K562 (cell line): ENCODE results near the gene NTM. TPM values are rescaled to one million over a fixed set of nuclear protein-coding genes. Genes with fewer than 3 reads are reported as not detected.

ENCODE experiments used
- ATAC-seq: fragments of 200-7000 bp; cut with Tn5 transposase; 3 replicates; pipeline ENCODE4 v1.9.1; 2020; ENCODE audit warnings: moderate library complexity
- BruUV-seq: library from RNA; stranded (reverse); fragments of 400-500 nt; replicated peaks from 2 replicates; lab custom pipeline; 2021; lab: Mats Ljungman, UMichigan
- CTCF ChIA-PET: fragments of 300-600 bp; formaldehyde crosslinking; extraction: SDS; loops from one replicate; lab custom pipeline; 2021; ENCODE audit warnings: low intra/inter-chr PET ratio; lab: Yijun Ruan, JAX
- POLR2A ChIA-PET: fragments of 300-600, 350-650 bp; sonication (Branson Sonifier 250); formaldehyde crosslinking; extraction: SDS; loops from one replicate; lab custom pipeline; 2021; ENCODE audit warnings: antibody characterized with exemption, inconsistent platforms; lab: Yijun Ruan, JAX
- DNase-seq, 4 experiments: peaks; one replicate each; pipeline versions ENCODE4 v3.0.0 to v3.0.0-alpha.2; 2011 to 2018; ENCODE audit warnings: low spot score in 3 of 4, mixed read lengths in 3 of 4; ENCODE audit errors: extremely low read depth in 1 of 4
- FAIRE-seq: peaks from 2 replicates; lab custom pipeline; 2011; peaks lifted over from hg19 to GRCh38; lab: Jason Lieb, UNC
- H2AFZ ChIP-seq: 2 replicates; pipeline ENCODE4 v1.6.0; 2011; ENCODE audit warnings: low read depth, low read length, control low read depth, inconsistent platforms
- H3K27ac ChIP-seq: fragments of 200-600 bp; 3 replicates; pipeline ENCODE4 v1.8.0; 2011; ENCODE audit warnings: low read depth, mild to moderate bottlenecking, control low read depth, inconsistent platforms, low read length, moderate library complexity, mixed read lengths; ENCODE audit errors: extremely low read depth
- H3K27me3 ChIP-seq, 2 experiments: fragments of 300-600 bp in 1 of 2; 2 replicates in 1 of 2; 3 replicates in 1 of 2; pipeline versions ENCODE4 v1.6.0 to v1.8.0; 2011; ENCODE audit warnings: inconsistent platforms in 2 of 2, low read length in 2 of 2, mild to moderate bottlenecking in 1 of 2, mixed read lengths in 1 of 2, moderate library complexity in 1 of 2; ENCODE audit not compliant: control insufficient read depth in 2 of 2, insufficient read depth in 2 of 2
- H3K36me3 ChIP-seq: fragments of 300-600 bp; 3 replicates; pipeline ENCODE4 v1.8.0; 2011; ENCODE audit warnings: mild to moderate bottlenecking, low read length, inconsistent platforms; ENCODE audit not compliant: control insufficient read depth, insufficient read depth
- H3K4me1 ChIP-seq, 2 experiments: fragments of 200-600 bp in 1 of 2; replicated peaks in 1 of 2; 2 replicates in 1 of 2; 3 replicates in 1 of 2; pipeline versions ENCODE4 v1.5.1 to v1.8.0; 2011; ENCODE audit warnings: inconsistent platforms in 2 of 2, low read length in 2 of 2, mild to moderate bottlenecking in 1 of 2, mixed read lengths in 1 of 2, moderate library complexity in 1 of 2; ENCODE audit not compliant: control insufficient read depth in 2 of 2, insufficient read depth in 2 of 2
- H3K4me2 ChIP-seq: 2 replicates; pipeline ENCODE4 v1.6.1; 2011; ENCODE audit warnings: low read length, control low read depth, inconsistent platforms, mixed read lengths; ENCODE audit not compliant: insufficient read depth
- H3K4me3 ChIP-seq: fragments of 200-600 bp; sonication (generic), shearing (Covaris generic); 2 replicates; pipeline ENCODE4 v1.5.1; 2016; ENCODE audit warnings: control low read depth, inconsistent platforms
- H3K79me2 ChIP-seq: fragments of 200-600 bp; 3 replicates; pipeline ENCODE4 v1.8.0; 2011; ENCODE audit warnings: low read length, inconsistent platforms; ENCODE audit not compliant: control insufficient read depth, insufficient read depth
- H3K9ac ChIP-seq, 2 experiments: 2 replicates each; pipeline versions ENCODE4 v1.6.0 to v1.6.1; 2011; ENCODE audit warnings: low read depth in 2 of 2, low read length in 2 of 2, control low read depth in 1 of 2, inconsistent platforms in 1 of 2, mild to moderate bottlenecking in 1 of 2, mixed read lengths in 1 of 2; ENCODE audit not compliant: insufficient read depth in 1 of 2
- H3K9me1 ChIP-seq: one replicate; pipeline ENCODE4 v1.6.0; 2011; ENCODE audit warnings: inconsistent platforms, mild to moderate bottlenecking, low read length, moderate library complexity; ENCODE audit not compliant: control insufficient read depth, insufficient read depth
- H3K9me3 ChIP-seq: replicated peaks from 2 replicates; pipeline ENCODE4 v1.5.1; 2011; ENCODE audit warnings: low read depth, low read length, inconsistent platforms; ENCODE audit not compliant: control insufficient read depth, insufficient read depth
- H4K20me1 ChIP-seq: replicated peaks from 2 replicates; pipeline ENCODE4 v1.6.1; 2011; ENCODE audit warnings: low read length, inconsistent platforms, mixed read lengths; ENCODE audit not compliant: control insufficient read depth, insufficient read depth
- ATF4 ChIP-seq: fragments of 450-650 bp; formaldehyde crosslinking; IDR thresholded peaks from 2 replicates; pipeline ENCODE4 v1.4.0; 2022; ENCODE audit warnings: mild to moderate bottlenecking, moderate library complexity
- DNMT1 ChIP-seq: fragments of 450-650 bp; IDR thresholded peaks from 2 replicates; pipeline ENCODE4 v1.6.1; 2016; ENCODE audit warnings: antibody characterized with exemption, mild to moderate bottlenecking
- KDM1A ChIP-seq, 2 experiments: fragments of 450-650 bp; IDR thresholded peaks; 2 replicates each; pipeline ENCODE4 v1.6.1; 2016; ENCODE audit warnings: mild to moderate bottlenecking in 2 of 2
- KLF10 ChIP-seq: fragments of 250-450 bp; sonication (Bioruptor Pico); IDR thresholded peaks from 2 replicates; pipeline ENCODE4 v1.6.1; 2021; ENCODE audit warnings: matching md5 sums
- NR2C2 ChIP-seq, 2 experiments: fragments of 200-800 bp in 1 of 2; sonication (Bioruptor generic) in 1 of 2; sonication (generic) in 1 of 2; formaldehyde crosslinking in 1 of 2; IDR thresholded peaks; 2 replicates each; pipeline versions ENCODE4 v1.6.1 to v1.8.0; 2016 to 2022; ENCODE audit warnings: mild to moderate bottlenecking in 1 of 2, missing compliant biosample characterization in 1 of 2, missing genetic modification characterization in 1 of 2, missing genetic modification reagents in 1 of 2
- UBTF ChIP-seq, 2 experiments: IDR thresholded peaks; 2 replicates each; pipeline ENCODE4 v1.6.1; 2012; ENCODE audit warnings: improper control_type of control experiment in 2 of 2, low read depth in 2 of 2, low read length in 2 of 2, borderline replicate concordance in 1 of 2
- ZFP30 ChIP-seq: fragments of 250-450 bp; sonication (Bioruptor Pico); IDR thresholded peaks from 2 replicates; pipeline ENCODE4 v1.8.0; 2022; ENCODE audit warnings: moderate library complexity, mild to moderate bottlenecking, inconsistent platforms, borderline replicate concordance
- ZSCAN32 ChIP-seq: fragments of 450-650 bp; formaldehyde crosslinking; IDR thresholded peaks from 2 replicates; pipeline ENCODE4 v1.4.0; 2020; ENCODE audit warnings: mild to moderate bottlenecking, moderate library complexity
- WGBS: fragments of 100-300 bp; shearing (Covaris generic); methylation state at CpG from one replicate; pipeline ENCODE4 v1.1.6; 2016; ENCODE audit warnings: low coverage, mixed read lengths; ENCODE audit not compliant: insufficient coverage; ENCODE audit errors: missing lambda C conversion rate; 5-methylcytosine and 5-hydroxymethylcytosine counted together
- in situ Hi-C: fragments of 300-500 bp; cut with MboI; formaldehyde crosslinking; loops from 4 replicates; pipeline ENCODE4 v1.15.0; 2018; ENCODE audit warnings: inconsistent platforms, mixed read lengths
- intact Hi-C: fragments of 100-400 bp; cut with micrococcal nuclease; formaldehyde crosslinking; loops from 2 replicates; pipeline ENCODE4 v1.14.2; 2022
- polyA plus RNA-seq, 8 experiments: library from polyadenylated mRNA; depleted of rRNA in 4 of 8; stranded (reverse) in 5 of 8; unstranded in 3 of 8; fragments of >200 nt; fragmentation: Nextera tagmentation in 2 of 8; fragmentation: Illumina TruSeq in 1 of 8; extraction: Ambion mirVana in 2 of 8; extraction: Trizol in 1 of 8; gene quantifications; 2 replicates each; pipeline versions ENCODE4 v1.2.1 to v1.2.3, GENCODE V29; 2011 to 2014; ENCODE audit warnings: inconsistent platforms in 1 of 8, missing spikeins in 1 of 8
- total RNA-seq, 7 experiments: library from RNA; depleted of rRNA in 6 of 7; stranded (reverse); fragments of >200 nt in 6 of 7; fragmentation: Illumina TruSeq in 2 of 7; extraction: Trizol in 2 of 7; gene quantifications; 2 replicates each; pipeline versions ENCODE4 v1.2.1 to v1.2.3, GENCODE V29; 2011 to 2021; ENCODE audit warnings: low replicate concordance in 1 of 7
- TF ChIP-seq, protein P1 (sequence below): fragments of 250-450 bp; sonication (Bioruptor Pico); IDR thresholded peaks from 2 replicates; pipeline ENCODE4 v1.9.0; 2021; ENCODE audit warnings: mild to moderate bottlenecking, inconsistent platforms
- TF ChIP-seq, protein P2 (sequence below): fragments of 450-650 bp; IDR thresholded peaks from 2 replicates; pipeline ENCODE4 v1.6.1; 2016; ENCODE audit warnings: mild to moderate bottlenecking
- TF ChIP-seq, protein P3 (sequence below): fragments of 200-800 bp; sonication (Bioruptor generic); IDR thresholded peaks from 2 replicates; pipeline ENCODE4 v1.6.1; 2017; ENCODE audit warnings: missing genetic modification characterization, missing compliant biosample characterization

The NTM gene
- total and polyA plus RNA-seq, 9 of the 15 experiments (the other 6 are each of a cell fraction or from before 2014, with no cell fraction given), result not detected

- no peak for TF ChIP-seq DNMT1
- TF ChIP-seq UBTF (IDR thresholded peaks at IDR 0.05; ENCODE audit: borderline replicate concordance in 1 of 2, low read depth in 2 of 2, low read length in 2 of 2), result no peak
- TF ChIP-seq ATF4 (CRISPR knock-in tag), result no peak
- TF ChIP-seq, all 486 proteins: peak for 0
Measured at GRCh38 chr11:131849485-131849884, 479.1 kb downstream of the NTM start (continued).

GRCh38 chr11:131850507-131850906 lies 480.1 kb downstream of the NTM start:
- Histone ChIP-seq H4K20me1 (no peaks in the 10 kb centered on the region), H3K9me3 (no peaks in the 10 kb centered on the region), H3K36me3 (no peaks in the 10 kb centered on the region), H3K4me2 (no peak overlapping the region), H3K9ac (no peak overlapping the region), H2AFZ (no peak overlapping the region), H3K27ac (no peak overlapping the region), H3K9me1 (no peaks in the 10 kb centered on the region), H3K4me3 (no peak overlapping the region), H3K4me1 (no peaks in the 10 kb centered on the region), H3K79me2 (no peaks in the 10 kb centered on the region), H3K27me3 (no peaks in the 10 kb centered on the region)
- no peak for DNase-seq
- ATAC-seq, result no peak
- in situ Hi-C loops (no loop called here), intact Hi-C loops (no loop called here)
- no TSS peak for BruUV-seq
- FAIRE-seq, result no peak
- ChIA-PET CTCF (no interaction called here), POLR2A (no interaction called here)
- 3% methylated on average over 8 of the region's 9 CpGs for WGBS
- TF ChIP-seq ZSCAN32 (no peak), KDM1A (IDR thresholded peaks at IDR 0.05) (no peak), KLF10 (CRISPR knock-in tag) (no peak), ZFP30 (CRISPR knock-in tag) (no peak), NR2C2 (CRISPR knock-in tag; IDR thresholded peaks at IDR 0.05) (no peak), NR2C2 (tag; IDR thresholded peaks at IDR 0.05) (no peak)
- TF ChIP-seq, protein P1, sequence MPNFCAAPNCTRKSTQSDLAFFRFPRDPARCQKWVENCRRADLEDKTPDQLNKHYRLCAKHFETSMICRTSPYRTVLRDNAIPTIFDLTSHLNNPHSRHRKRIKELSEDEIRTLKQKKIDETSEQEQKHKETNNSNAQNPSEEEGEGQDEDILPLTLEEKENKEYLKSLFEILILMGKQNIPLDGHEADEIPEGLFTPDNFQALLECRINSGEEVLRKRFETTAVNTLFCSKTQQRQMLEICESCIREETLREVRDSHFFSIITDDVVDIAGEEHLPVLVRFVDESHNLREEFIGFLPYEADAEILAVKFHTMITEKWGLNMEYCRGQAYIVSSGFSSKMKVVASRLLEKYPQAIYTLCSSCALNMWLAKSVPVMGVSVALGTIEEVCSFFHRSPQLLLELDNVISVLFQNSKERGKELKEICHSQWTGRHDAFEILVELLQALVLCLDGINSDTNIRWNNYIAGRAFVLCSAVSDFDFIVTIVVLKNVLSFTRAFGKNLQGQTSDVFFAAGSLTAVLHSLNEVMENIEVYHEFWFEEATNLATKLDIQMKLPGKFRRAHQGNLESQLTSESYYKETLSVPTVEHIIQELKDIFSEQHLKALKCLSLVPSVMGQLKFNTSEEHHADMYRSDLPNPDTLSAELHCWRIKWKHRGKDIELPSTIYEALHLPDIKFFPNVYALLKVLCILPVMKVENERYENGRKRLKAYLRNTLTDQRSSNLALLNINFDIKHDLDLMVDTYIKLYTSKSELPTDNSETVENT (CRISPR knock-in tag), result no peak
- TF ChIP-seq, protein P2, sequence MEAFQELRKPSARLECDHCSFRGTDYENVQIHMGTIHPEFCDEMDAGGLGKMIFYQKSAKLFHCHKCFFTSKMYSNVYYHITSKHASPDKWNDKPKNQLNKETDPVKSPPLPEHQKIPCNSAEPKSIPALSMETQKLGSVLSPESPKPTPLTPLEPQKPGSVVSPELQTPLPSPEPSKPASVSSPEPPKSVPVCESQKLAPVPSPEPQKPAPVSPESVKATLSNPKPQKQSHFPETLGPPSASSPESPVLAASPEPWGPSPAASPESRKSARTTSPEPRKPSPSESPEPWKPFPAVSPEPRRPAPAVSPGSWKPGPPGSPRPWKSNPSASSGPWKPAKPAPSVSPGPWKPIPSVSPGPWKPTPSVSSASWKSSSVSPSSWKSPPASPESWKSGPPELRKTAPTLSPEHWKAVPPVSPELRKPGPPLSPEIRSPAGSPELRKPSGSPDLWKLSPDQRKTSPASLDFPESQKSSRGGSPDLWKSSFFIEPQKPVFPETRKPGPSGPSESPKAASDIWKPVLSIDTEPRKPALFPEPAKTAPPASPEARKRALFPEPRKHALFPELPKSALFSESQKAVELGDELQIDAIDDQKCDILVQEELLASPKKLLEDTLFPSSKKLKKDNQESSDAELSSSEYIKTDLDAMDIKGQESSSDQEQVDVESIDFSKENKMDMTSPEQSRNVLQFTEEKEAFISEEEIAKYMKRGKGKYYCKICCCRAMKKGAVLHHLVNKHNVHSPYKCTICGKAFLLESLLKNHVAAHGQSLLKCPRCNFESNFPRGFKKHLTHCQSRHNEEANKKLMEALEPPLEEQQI, result no peak
- TF ChIP-seq, protein P3, sequence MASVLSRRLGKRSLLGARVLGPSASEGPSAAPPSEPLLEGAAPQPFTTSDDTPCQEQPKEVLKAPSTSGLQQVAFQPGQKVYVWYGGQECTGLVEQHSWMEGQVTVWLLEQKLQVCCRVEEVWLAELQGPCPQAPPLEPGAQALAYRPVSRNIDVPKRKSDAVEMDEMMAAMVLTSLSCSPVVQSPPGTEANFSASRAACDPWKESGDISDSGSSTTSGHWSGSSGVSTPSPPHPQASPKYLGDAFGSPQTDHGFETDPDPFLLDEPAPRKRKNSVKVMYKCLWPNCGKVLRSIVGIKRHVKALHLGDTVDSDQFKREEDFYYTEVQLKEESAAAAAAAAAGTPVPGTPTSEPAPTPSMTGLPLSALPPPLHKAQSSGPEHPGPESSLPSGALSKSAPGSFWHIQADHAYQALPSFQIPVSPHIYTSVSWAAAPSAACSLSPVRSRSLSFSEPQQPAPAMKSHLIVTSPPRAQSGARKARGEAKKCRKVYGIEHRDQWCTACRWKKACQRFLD, result no peak
